IMR-90 (cell line): ENCODE measurements around the gene FAM98B. TPM values are rescaled to one million over a fixed set of nuclear protein-coding genes. Genes with fewer than 3 reads are reported as not detected.
A peak's percentile ranks its signal among the peaks of the same experiment; 100 is the strongest.

ENCODE experiments used
- ATAC-seq: fragments of 200-7000 bp; cut with Tn5 transposase; 2 replicates; pipeline ENCODE4 v1.9.1; 2020; ENCODE audit warnings: low read depth, mild to moderate bottlenecking, moderate library complexity
- BruUV-seq: library from RNA; stranded (reverse); fragments of 400-500 nt; replicated peaks from 2 replicates; lab custom pipeline; 2021; lab: Mats Ljungman, UMichigan
- CTCF ChIA-PET: fragments of 300-600 bp; formaldehyde crosslinking; extraction: SDS; loops from one replicate; lab custom pipeline; 2021; ENCODE audit warnings: antibody characterized with exemption; lab: Yijun Ruan, JAX
- POLR2A ChIA-PET: fragments of 300-600 bp; sonication (Branson Sonifier 250); formaldehyde crosslinking; loops from one replicate; lab custom pipeline; 2022; ENCODE audit warnings: antibody characterized with exemption; ENCODE audit not compliant: unreplicated experiment; lab: Charles Lee
- DNase-seq: peaks from one replicate; pipeline ENCODE4 v3.0.0; 2013
- H2AFZ ChIP-seq: replicated peaks from 2 replicates; pipeline ENCODE3; 2013; ENCODE audit warnings: low read length, mild to moderate bottlenecking; ENCODE audit not compliant: poor library complexity
- H2AK5ac ChIP-seq: 2 replicates; pipeline ENCODE4 v1.6.1; 2013; ENCODE audit warnings: low read depth, low read length, inconsistent platforms
- H2AK9ac ChIP-seq: replicated peaks from 2 replicates; pipeline ENCODE3; 2013; ENCODE audit warnings: mild to moderate bottlenecking, low read depth, low read length, moderate library complexity; ENCODE audit not compliant: poor library complexity
- H2BK120ac ChIP-seq: 2 replicates; pipeline ENCODE4 v1.6.1; 2013; ENCODE audit warnings: low read depth, low read length, inconsistent platforms
- H2BK15ac ChIP-seq: 3 replicates; pipeline ENCODE4 v1.6.1; 2013; ENCODE audit warnings: low read depth, low read length, inconsistent platforms
- H2BK20ac ChIP-seq: 2 replicates; pipeline ENCODE4 v1.6.1; 2013; ENCODE audit warnings: low read depth, mild to moderate bottlenecking, inconsistent platforms, low read length, moderate library complexity
- H2BK5ac ChIP-seq: 2 replicates; pipeline ENCODE4 v1.6.1; 2013; ENCODE audit warnings: mild to moderate bottlenecking, low read depth, low read length, inconsistent platforms; ENCODE audit not compliant: poor library complexity, severe bottlenecking
- H3K14ac ChIP-seq: replicated peaks from 2 replicates; pipeline ENCODE4 v1.6.1; 2013; ENCODE audit warnings: low read depth, low read length, inconsistent platforms
- H3K18ac ChIP-seq: 2 replicates; pipeline ENCODE4 v1.6.1; 2013; ENCODE audit warnings: low read depth, low read length, control low read depth
- H3K23ac ChIP-seq: 2 replicates; pipeline ENCODE4 v1.6.1; 2013; ENCODE audit warnings: low read depth, low read length, inconsistent platforms
- H3K27ac ChIP-seq: 2 replicates; pipeline ENCODE4 v1.5.1; 2013; ENCODE audit warnings: mild to moderate bottlenecking, control low read depth, low read length; ENCODE audit not compliant: insufficient read depth
- H3K27me3 ChIP-seq: 2 replicates; pipeline ENCODE4 v1.6.1; 2013; ENCODE audit warnings: low read length; ENCODE audit not compliant: control insufficient read depth, insufficient read depth
- H3K36me3 ChIP-seq: 2 replicates; pipeline ENCODE4 v1.6.1; 2013; ENCODE audit warnings: low read length, mixed read lengths; ENCODE audit not compliant: control insufficient read depth, insufficient read depth
- H3K4ac ChIP-seq: 2 replicates; pipeline ENCODE4 v1.6.1; 2013; ENCODE audit warnings: low read depth, low read length, inconsistent platforms
- H3K4me1 ChIP-seq: 2 replicates; pipeline ENCODE4 v1.6.1; 2013; ENCODE audit warnings: low read length, mixed read lengths; ENCODE audit not compliant: control insufficient read depth, insufficient read depth
- H3K4me2 ChIP-seq: 2 replicates; pipeline ENCODE4 v1.6.1; 2013; ENCODE audit warnings: low read depth, mild to moderate bottlenecking, control low read depth, low read length, moderate library complexity
- H3K4me3 ChIP-seq: 2 replicates; pipeline ENCODE4 v1.5.1; 2013; ENCODE audit warnings: low read depth, mild to moderate bottlenecking, control low read depth, low read length, moderate library complexity; ENCODE audit not compliant: insufficient read depth
- H3K56ac ChIP-seq: 2 replicates; pipeline ENCODE4 v1.6.1; 2013; ENCODE audit warnings: low read length, inconsistent platforms; ENCODE audit not compliant: insufficient read depth; ENCODE audit errors: extremely low read depth
- H3K79me1 ChIP-seq, 2 experiments: 2 replicates each; pipeline ENCODE4 v1.6.1; 2013; ENCODE audit warnings: low read length in 2 of 2, inconsistent platforms in 1 of 2, low read depth in 1 of 2
- H3K9ac ChIP-seq: 2 replicates; pipeline ENCODE4 v1.6.1; 2013; ENCODE audit warnings: low read depth, low read length, control low read depth
- H3K9me1 ChIP-seq: 2 replicates; pipeline ENCODE4 v1.6.1; 2013; ENCODE audit warnings: low read length, inconsistent platforms; ENCODE audit not compliant: insufficient read depth
- H3K9me3 ChIP-seq: 2 replicates; pipeline ENCODE4 v1.6.1; 2013; ENCODE audit warnings: low read length; ENCODE audit not compliant: control insufficient read depth, insufficient read depth
- H4K20me1 ChIP-seq: 2 replicates; pipeline ENCODE4 v1.6.1; 2013; ENCODE audit warnings: low read length, inconsistent platforms; ENCODE audit not compliant: insufficient read depth
- H4K5ac ChIP-seq: 2 replicates; pipeline ENCODE4 v1.6.1; 2013; ENCODE audit warnings: mild to moderate bottlenecking, low read depth, low read length, control low read depth
- H4K8ac ChIP-seq, 2 experiments: 2 replicates each; pipeline ENCODE4 v1.6.1; 2013; ENCODE audit warnings: low read depth in 2 of 2, low read length in 2 of 2, control low read depth in 1 of 2, inconsistent platforms in 1 of 2
- H4K91ac ChIP-seq: 2 replicates; pipeline ENCODE4 v1.6.1; 2013; ENCODE audit warnings: low read depth, low read length, inconsistent platforms; ENCODE audit not compliant: insufficient read depth
- CEBPB ChIP-seq: IDR thresholded peaks from 2 replicates; pipeline ENCODE4 v1.6.1; 2012; ENCODE audit warnings: low read depth, low read length, improper control_type of control experiment
- NFE2L2 ChIP-seq: fragments of 150-350 bp; IDR thresholded peaks from 2 replicates; pipeline ENCODE4 v1.6.1; 2016; ENCODE audit warnings: low read depth, mild to moderate bottlenecking, low read length
- WGBS, 2 experiments: methylation state at CpG; one replicate each; pipeline versions ENCODE4 v1.1.5 to v1.1.7; 2013; ENCODE audit warnings: missing lambda C conversion rate in 2 of 2; ENCODE audit not compliant: insufficient read length in 1 of 2; ENCODE audit errors: extremely low coverage in 2 of 2; 5-methylcytosine and 5-hydroxymethylcytosine counted together
- dilution Hi-C: fragments of 300-500 bp; cut with HindIII; formaldehyde crosslinking; loops from one replicate; pipeline ENCODE4 v1.14.3; 2018; ENCODE audit warnings: low sequenced_read_pairs; ENCODE audit not compliant: unreplicated experiment
- in situ Hi-C: fragments of 300-500 bp; cut with MboI; formaldehyde crosslinking; loops from 3 replicates; pipeline ENCODE4 v1.14.3; 2019; ENCODE audit warnings: low sequenced_read_pairs, inconsistent platforms, mixed read lengths
- intact Hi-C: fragments of 100-400 bp; cut with micrococcal nuclease; formaldehyde crosslinking; loops from 2 replicates; pipeline ENCODE4 v1.10.0; 2022
- polyA plus RNA-seq, 3 experiments: library from polyadenylated mRNA; depleted of rRNA; stranded (reverse); fragments of >200 nt; gene quantifications; 2 replicates each; pipeline ENCODE4 v1.2.3, GENCODE V29; 2012; ENCODE audit warnings: low replicate concordance in 1 of 3
- total RNA-seq: library from RNA; depleted of rRNA; stranded (reverse); fragments of >200 nt; gene quantifications from 2 replicates; pipeline ENCODE4 v1.2.3, GENCODE V29; 2012

The FAM98B gene
- total and polyA plus RNA-seq, 2 of the 4 experiments (the other 2 are of a cell fraction), result 2.7 to 12.2 TPM

DNA sequence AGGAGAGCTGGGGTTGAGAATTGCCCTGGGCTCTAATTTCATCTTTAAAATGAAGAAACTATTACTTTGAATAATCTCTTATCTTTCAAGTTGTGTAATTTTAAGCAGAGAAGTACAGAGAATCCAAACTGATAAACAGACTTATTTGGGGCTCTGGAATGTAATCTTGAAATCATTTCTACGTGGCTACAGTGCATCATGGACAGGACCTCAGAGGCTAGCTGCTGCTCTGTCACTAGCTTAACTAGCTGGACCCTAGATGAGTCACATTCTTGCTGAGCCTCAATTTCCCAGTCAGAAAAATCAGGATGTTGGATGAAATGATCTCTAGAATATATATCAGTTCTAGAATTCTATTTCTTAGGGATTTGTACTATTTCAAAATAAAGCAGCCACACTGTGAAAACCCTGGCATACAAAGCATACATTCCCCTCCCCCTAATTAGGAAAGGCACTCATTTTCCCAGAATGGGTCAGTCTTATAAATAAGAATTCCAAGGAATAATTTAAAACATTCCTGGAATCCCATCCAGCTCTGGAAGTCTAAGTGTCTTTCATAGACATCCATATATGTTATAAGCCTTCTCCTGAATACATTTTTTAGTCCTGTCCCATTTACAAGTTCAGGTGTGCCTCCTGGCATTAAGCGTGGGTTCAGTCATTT lies 63.5 kb downstream of the FAM98B start:
- Histone ChIP-seq H3K18ac (peak overlapping the region; percentile 46; the same call in 1 of the 2 replicates), H3K27ac (no peak overlapping the region), H4K91ac (peak overlapping the region; percentile 66; the same call in 1 of the 2 replicates), H4K8ac (no peak overlapping the region), H4K20me1 (no peaks in the 10 kb centered on the region), H2BK5ac (peak overlapping the region; percentile 53), H2AK5ac (peak overlapping the region; percentile 8; the same call in 1 of the 2 replicates), H2BK15ac (no peak overlapping the region), H3K4me3 (no peak overlapping the region), H3K14ac (0 out of 2 replicates have a peak overlapping the region, but pooled peaks have one; percentile 14), H3K9ac (no peak overlapping the region), H3K4me1 (peaks cover 10% of the 10 kb centered on the region), H3K4me2 (no peak overlapping the region), H3K36me3 (no peaks in the 10 kb centered on the region), H2BK20ac (peak overlapping the region; percentile 63; the same call in 1 of the 2 replicates), H2AK9ac (no peak overlapping the region), H3K56ac (no peak overlapping the region), H3K79me1 (no peaks in the 10 kb centered on the region), H3K27me3 (no peaks in the 10 kb centered on the region), H4K5ac (no peak overlapping the region), H2AFZ (no peak overlapping the region), H3K4ac (no peak overlapping the region), H2BK120ac (0 out of 2 replicates have a peak overlapping the region, but pooled peaks have one; percentile 41), H3K23ac (no peak overlapping the region), H3K9me3 (no peaks in the 10 kb centered on the region), H3K9me1 (no peaks in the 10 kb centered on the region)
- no TSS peak for BruUV-seq
- DNase-seq (peak; percentile 77), ATAC-seq (peak; percentile 79)
- in situ Hi-C loops (no loop called here), dilution Hi-C loops (no loop called here), intact Hi-C loops (loop anchor here (2.0 kb wide), 1 partner anchor 19 kb away; no protein-coding TSS in a partner anchor)
- WGBS, 2 experiments, result 100% methylated on average over 1 of the region's 2 CpGs; no CpG with 5 or more reads in 1 of the 2 experiments
- POLR2A ChIA-PET, result no interaction called here
- TF ChIP-seq NFE2L2, result no peak
- TF ChIP-seq CEBPB, result 0 out of 2 replicates have a peak, but pooled peaks have one; percentile 23
- CTCF ChIA-PET, result no interaction called here
